ENCODE measurements around the gene MAMLD1. TPM values are rescaled to one million over a fixed set of nuclear protein-coding genes. Genes with fewer than 3 reads are reported as not detected.

The MAMLD1 gene
- total RNA-seq, 1 experiment from 2014 or later = 3.2 TPM

DNA sequence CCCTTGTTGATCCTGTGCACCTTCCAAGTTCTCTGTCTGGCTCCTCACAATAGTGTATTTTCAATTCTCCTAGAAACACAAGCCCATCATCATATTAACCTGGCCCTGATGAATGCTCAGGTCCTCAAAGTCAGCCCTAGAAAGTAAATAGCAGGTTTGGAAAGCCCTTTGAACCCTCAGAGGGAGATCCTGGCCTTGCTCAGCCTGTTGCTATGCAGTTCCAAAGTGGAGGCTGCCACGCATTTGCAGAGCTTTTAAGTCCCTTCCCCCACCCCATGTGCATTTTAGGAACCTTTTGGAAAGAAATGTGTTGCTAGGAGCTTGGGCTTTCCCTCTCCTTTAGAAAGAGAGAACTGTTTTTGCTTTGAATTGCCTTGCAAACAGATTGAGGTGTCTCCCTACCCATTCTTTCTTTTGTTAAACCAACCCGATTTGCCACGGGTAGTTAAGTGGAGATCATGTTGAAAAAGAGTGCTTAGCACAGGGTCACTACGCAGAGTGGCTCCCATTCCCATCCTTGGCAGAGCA lies 12.2 kb downstream of the MAMLD1 start:
- no peaks in the 10 kb centered on the region for H3K9me3 ChIP-seq (ENCODE audit: low read depth, low read length, poor library complexity, severe bottlenecking)
- intact Hi-C loops (cut with micrococcal nuclease; ENCODE audit: unreplicated experiment) = no loop called here
- peaks cover 11% of the 10 kb centered on the region for H3K4me1 ChIP-seq (ENCODE audit: insufficient read depth, low read length, poor library complexity, severe bottlenecking)
- no peak for DNase-seq (ENCODE audit: low spot score)
- POLR2A ChIA-PET (ENCODE audit: low non-redundant PET) = no interaction called here
- H3K27me3 ChIP-seq (replicated peaks; ENCODE audit: insufficient read depth, low read depth, low read length, poor library complexity) = no peaks in the 10 kb centered on the region
- no TSS peak for BruUV-seq (replicated peaks)
- TF ChIP-seq EZH2 (IDR thresholded peaks at IDR 0.05; ENCODE audit: borderline replicate concordance, low read depth, low read length, poor library complexity, severe bottlenecking) (no peak), CTCF (conservative IDR thresholded peaks at IDR 0.05; ENCODE audit: low read depth, low read length) (no peak)
- H3K27ac ChIP-seq (ENCODE audit: low read depth, low read length, poor library complexity, severe bottlenecking) = no peak overlapping the region
- H3K4me3 ChIP-seq (ENCODE audit: low read depth, low read length, poor library complexity, severe bottlenecking) = no peak overlapping the region
- CTCF ChIA-PET = no interaction called here
- H3K36me3 ChIP-seq (ENCODE audit: insufficient read depth, low read length, poor library complexity, severe bottlenecking) = no peaks in the 10 kb centered on the region

DNA sequence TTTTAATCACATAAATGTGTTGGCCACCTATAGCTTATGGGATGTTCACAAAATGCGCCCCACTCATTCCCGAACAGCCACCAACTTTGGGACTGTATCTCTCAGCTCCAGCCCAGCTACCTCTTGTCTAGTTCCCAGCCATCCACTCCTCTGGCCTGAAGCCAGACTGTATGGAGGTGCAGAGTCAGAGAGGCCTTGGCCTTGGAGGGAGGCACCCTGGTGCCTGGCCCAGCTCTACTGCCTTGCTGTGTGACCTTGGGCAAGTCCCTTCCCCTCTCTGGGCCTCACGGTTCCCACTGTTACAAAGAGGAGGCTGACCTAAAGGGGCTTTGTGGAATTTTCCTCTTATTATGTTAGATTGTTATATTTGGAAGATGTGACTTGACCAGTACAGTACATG lies 13.9 kb downstream of the MAMLD1 start:
- TF ChIP-seq EZH2 (IDR thresholded peaks at IDR 0.05; ENCODE audit: borderline replicate concordance, low read depth, low read length, poor library complexity, severe bottlenecking) (no peak), CTCF (conservative IDR thresholded peaks at IDR 0.05; ENCODE audit: low read depth, low read length) (no peak)
- no peak overlapping the region for H3K4me3 ChIP-seq (ENCODE audit: low read depth, low read length, poor library complexity, severe bottlenecking)
- no peak overlapping the region for H3K27ac ChIP-seq (ENCODE audit: low read depth, low read length, poor library complexity, severe bottlenecking)
- ChIA-PET POLR2A (ENCODE audit: low non-redundant PET) (no interaction called here), CTCF (interaction anchor here (0.7 kb wide), 1 partner anchor 439 kb away, joined by 4 read pairs; no protein-coding TSS in a partner anchor)
- no peaks in the 10 kb centered on the region for H3K9me3 ChIP-seq (ENCODE audit: low read depth, low read length, poor library complexity, severe bottlenecking)
- BruUV-seq (replicated peaks) = no TSS peak
- H3K27me3 ChIP-seq (replicated peaks; ENCODE audit: insufficient read depth, low read depth, low read length, poor library complexity) = no peaks in the 10 kb centered on the region
- intact Hi-C loops (cut with micrococcal nuclease; ENCODE audit: unreplicated experiment) = no loop called here
- peaks cover 9% of the 10 kb centered on the region for H3K4me1 ChIP-seq (ENCODE audit: insufficient read depth, low read length, poor library complexity, severe bottlenecking)
- no peaks in the 10 kb centered on the region for H3K36me3 ChIP-seq (ENCODE audit: insufficient read depth, low read length, poor library complexity, severe bottlenecking)
- DNase-seq (ENCODE audit: low spot score) = no peak

GRCh38 chrX:150405006-150405405 lies 41.9 kb downstream of the MAMLD1 start:
- ChIA-PET POLR2A (ENCODE audit: low non-redundant PET) (no interaction called here), CTCF (interaction anchor here (0.5 kb wide), 1 partner anchor 19 kb away, joined by 3 read pairs; no protein-coding TSS in a partner anchor)
- Histone ChIP-seq H3K9me3 (ENCODE audit: low read depth, low read length, poor library complexity, severe bottlenecking) (no peaks in the 10 kb centered on the region), H3K27ac (ENCODE audit: low read depth, low read length, poor library complexity, severe bottlenecking) (no peak overlapping the region), H3K4me1 (ENCODE audit: insufficient read depth, low read length, poor library complexity, severe bottlenecking) (no peaks in the 10 kb centered on the region), H3K4me3 (ENCODE audit: low read depth, low read length, poor library complexity, severe bottlenecking) (no peak overlapping the region), H3K27me3 (replicated peaks; ENCODE audit: insufficient read depth, low read depth, low read length, poor library complexity) (no peaks in the 10 kb centered on the region), H3K36me3 (ENCODE audit: insufficient read depth, low read length, poor library complexity, severe bottlenecking) (no peaks in the 10 kb centered on the region)
- no peak for DNase-seq (ENCODE audit: low spot score)
- intact Hi-C loops (cut with micrococcal nuclease; ENCODE audit: unreplicated experiment) = no loop called here
- no TSS peak for BruUV-seq (replicated peaks)
- TF ChIP-seq CTCF (conservative IDR thresholded peaks at IDR 0.05; ENCODE audit: low read depth, low read length) (no peak), EZH2 (IDR thresholded peaks at IDR 0.05; ENCODE audit: borderline replicate concordance, low read depth, low read length, poor library complexity, severe bottlenecking) (no peak)
